HG02981 (cell line): ENCODE data around the gene SYVN1.

Source experiments
- ATAC-seq: cut with Tn5 transposase; IDR thresholded peaks from one replicate; pipeline ENCODE4 v1.9.1; 2021; ENCODE audit warnings: mild to moderate bottlenecking, moderate library complexity; ENCODE audit not compliant: unreplicated experiment

SYVN1 gene

GRCh38 chr11:65089621-65090020 is 44.7 kb downstream of the SYVN1 start:
- no peak for ATAC-seq

DNA sequence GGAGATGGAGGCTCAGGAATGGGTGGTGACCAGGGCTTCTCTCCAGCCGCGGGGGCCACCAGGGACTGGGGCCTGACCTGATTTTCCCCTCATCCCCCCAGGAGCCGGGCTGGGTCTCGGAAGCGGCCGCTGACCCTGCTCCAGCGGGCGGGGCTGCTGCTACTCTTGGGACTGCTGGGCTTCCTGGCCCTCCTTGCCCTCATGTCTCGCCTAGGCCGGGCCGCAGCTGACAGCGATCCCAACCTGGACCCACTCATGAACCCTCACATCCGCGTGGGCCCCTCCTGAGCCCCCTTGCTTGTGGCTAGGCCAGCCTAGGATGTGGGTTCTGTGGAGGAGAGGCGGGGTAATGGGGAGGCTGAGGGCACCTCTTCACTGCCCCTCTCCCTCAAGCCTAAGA is 46.5 kb downstream of the SYVN1 start:
- ATAC-seq, result no peak

DNA sequence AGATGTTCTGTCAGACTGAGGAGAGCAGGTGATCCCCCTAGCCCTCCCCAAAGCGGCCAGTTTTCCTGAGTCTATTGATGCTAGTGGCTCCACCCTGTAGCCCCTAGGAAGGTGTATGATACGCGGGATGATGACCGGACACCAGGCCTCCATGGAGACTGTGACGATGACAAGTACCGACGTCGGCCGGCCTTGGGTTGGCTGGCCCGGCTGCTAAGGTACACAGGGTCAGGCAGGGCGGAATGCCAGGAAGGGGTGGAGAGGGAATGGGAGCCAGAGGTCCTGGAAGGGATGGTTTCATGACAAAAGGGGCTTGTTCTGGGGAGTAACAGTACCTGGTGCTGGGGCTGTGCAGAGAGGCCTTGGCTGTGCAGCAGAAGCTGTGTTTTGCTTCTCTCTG is 47.1 kb downstream of the SYVN1 start:
- no peak for ATAC-seq

DNA sequence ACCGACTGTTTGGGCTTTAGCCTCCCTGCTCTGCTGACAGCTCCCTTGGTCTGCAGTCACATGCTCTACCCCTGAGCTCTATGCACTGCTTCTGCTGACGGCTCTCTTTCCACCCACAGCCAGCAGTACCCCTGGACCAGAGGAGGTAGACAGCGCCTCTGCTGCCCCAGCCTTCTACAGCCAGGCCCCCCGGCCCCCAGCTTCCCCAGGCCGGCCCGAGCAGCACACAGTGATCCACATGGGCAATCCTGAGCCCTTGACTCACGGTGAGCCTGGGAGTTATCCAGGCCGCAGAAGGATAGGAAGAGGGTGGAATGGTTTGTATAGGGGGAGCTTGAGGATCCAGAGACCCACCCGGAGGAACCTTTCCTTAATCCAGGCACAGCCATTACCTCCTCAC is 47.5 kb downstream of the SYVN1 start:
- no peak for ATAC-seq

GRCh38 chr11:65085446-65085845 is 48.9 kb downstream of the SYVN1 start:
- no peak for ATAC-seq

DNA sequence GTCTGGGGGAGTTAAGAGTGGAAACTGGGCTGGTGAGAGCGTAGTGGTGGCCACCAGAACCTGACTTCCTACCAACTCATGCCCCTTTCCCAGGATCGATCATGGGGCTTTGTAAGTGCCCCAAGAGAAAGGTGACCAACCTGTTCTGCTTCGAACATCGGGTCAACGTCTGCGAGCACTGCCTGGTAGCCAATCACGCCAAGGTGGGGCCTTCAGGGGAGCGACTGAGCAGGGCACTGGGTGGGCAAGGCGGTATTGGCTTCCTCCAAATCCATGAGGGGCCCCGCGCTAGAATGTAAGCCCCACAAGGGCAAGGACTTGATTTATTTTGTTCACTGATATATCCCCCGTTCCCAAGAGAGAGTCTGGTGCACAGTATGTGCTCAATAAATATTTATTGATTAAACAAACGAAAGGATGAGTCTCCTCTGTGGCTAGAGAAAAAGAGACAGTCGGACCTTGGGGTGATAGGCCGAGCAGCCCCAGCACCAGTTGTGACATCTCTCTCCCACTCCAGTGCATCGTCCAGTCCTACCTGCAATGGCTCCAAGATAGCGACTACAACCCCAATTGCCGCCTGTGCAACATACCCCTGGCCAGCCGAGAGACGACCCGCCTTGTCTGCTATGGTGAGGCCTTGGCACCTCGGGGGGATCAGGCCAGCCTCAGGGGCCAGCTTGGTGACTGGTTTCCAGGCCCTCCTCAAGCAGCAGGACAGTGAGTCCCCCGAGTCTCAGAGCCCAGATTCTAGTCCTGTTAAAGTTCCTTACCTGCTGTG is 49.5 kb downstream of the SYVN1 start:
- no peak for ATAC-seq

GRCh38 chr11:65083834-65084597 is 50.3 kb downstream of the SYVN1 start, which contains the start of the genes CDCA5 and ZFPL1:
TSS of gene CDCA5 (minus strand) at chr11:65084040. CDS start at chr11:65083978, 62 bp downstream.
TSS of gene ZFPL1 (plus strand) at chr11:65084222. CDS start at chr11:65084699, 477 bp downstream.
- ATAC-seq, result peak; percentile 67

DNA sequence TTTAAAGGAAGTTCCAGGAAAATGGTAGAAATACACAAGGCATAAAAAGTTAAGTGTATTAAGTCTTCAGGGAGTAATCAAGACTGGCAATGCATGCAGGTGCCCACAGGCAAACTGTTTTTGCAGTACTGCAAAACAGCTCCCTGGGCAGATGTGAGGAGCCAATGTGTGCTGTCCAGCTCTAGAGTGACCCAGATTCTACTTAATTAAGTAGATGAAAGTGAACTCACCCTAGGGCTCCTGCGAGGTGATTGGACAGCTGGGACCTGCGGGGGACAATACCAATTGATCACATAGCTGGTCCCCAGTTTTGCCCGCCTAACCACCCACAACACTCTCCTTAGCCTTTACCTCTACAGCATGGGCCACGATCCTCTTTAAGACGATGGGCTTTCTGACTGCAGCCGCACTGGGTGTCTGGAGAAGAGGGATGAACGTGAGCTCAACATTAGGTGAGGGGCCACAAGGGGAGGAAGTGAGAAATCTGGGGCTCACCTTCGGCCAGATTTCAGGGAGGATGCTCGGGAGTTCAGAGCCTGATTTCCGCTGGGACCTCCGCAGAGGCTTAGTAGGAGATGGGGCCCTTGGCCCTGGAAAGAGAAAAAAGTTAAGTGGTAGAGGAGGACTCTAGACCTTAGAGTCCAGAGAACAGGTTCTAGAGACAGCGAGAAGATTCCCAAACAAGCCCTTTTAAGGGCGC is 51.0 kb downstream of the SYVN1 start:
- no peak for ATAC-seq

DNA sequence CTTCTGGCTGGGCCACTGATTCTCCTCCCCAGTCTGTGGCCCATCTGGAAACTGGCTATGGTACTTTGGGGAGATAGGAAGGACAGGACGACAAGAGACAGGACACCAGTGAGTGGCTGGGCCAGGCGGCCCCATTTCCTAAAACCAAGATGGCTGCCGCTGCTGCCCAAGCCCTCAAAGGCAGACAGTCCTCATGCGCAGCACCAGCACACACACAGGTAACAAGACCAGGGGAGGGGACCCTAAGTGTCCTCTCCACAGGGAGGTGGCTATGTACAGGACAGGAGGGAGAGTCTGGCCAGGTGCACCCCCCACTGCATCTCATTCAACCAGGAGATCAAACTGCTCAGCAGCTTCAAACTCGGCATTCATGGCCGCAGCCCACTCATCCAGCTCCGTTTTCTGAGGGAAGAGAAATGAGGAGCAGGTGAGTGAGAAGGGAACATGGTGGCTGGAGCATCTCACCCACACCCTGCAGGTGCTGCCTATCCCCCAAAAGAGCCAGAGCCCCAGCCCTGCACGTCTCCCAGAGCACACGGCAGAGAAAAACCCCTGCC is 55.5 kb downstream of the SYVN1 start:
- ATAC-seq, result no peak

DNA sequence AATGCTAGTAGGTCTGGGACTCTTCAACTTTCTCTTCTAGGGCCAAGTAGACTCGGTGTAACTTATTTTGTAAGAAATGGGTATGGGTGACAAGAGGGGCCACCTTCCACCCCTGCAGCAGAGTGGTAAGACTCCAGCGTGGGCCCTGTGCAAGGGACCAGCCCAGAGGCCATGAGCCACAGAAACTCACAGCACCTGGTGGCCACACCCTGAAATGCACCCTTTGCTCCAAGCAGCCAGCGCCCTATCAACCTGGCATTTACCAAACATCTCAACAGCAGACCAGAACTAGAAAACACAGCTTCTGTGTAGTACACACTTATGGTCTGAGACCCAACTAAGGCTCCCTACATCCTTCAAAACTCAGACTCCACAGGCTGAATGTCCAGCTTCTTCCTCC is 56.2 kb downstream of the SYVN1 start:
- no peak for ATAC-seq

DNA sequence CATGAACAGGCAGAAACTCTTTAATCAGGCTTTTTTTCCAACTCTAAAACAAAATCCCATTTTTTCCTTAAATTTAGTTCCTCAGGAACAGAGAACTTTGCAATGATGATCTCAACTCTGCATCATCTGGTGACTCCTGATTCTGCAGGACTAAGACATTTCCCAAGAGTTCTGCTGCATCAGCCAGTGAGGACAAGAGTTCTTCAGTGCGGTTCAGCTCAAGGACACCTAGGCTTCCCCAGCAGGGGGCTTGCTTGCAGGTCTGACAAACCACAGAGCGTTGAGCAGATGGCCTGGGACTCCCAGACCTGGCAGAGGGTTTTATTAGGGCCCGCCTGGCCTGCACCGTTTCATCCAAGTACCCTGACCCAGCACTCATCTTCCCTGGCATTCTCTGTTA is 56.9 kb downstream of the SYVN1 start:
- ATAC-seq, result no peak
